HG02870 (cell line): Measurements from ENCODE around the gene PTBP2.

Experiments
- ATAC-seq: cut with Tn5 transposase; IDR thresholded peaks from one replicate; pipeline ENCODE4 v1.9.1; 2021; ENCODE audit warnings: mild to moderate bottlenecking, moderate library complexity; ENCODE audit not compliant: unreplicated experiment

PTBP2 gene

DNA sequence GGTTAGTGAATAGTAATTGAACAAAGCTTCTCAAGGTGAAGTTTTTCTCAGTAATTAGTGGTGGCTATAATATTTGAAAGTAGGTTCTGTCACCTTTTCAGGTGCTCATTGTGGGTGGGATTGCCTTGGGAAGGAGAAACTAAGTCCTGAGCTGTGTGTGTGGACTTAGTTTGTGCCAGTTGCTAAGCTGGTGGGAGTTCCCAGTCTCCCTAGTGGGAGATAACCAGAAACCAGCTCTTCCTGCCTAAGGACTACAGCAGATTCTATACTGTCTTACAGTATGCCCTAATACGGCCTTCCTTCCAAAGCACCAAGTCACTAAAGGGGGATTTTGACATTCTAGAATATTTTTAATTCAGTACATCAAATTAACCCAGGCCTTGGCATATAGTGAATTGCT lies 94.3 kb downstream of the PTBP2 start:
- no peak for ATAC-seq

DNA sequence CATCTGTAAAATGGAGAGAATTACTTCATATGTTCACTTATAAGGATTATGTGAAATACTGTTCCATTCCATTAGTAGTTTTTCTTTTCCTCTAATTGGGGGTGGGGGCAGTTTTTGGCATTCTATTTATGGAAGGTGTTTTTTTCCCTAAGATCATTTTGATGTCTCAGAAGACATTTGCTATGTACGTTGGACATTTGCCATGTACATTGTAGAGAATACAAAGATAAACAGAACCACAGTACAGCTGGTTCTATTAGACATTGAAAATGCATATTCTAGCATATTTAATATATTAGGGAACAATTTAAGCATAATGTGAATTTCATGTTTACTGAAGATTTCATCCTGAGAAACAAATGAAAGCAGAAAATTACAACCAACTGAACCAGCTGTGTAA lies 98.5 kb downstream of the PTBP2 start:
- ATAC-seq, result no peak

DNA sequence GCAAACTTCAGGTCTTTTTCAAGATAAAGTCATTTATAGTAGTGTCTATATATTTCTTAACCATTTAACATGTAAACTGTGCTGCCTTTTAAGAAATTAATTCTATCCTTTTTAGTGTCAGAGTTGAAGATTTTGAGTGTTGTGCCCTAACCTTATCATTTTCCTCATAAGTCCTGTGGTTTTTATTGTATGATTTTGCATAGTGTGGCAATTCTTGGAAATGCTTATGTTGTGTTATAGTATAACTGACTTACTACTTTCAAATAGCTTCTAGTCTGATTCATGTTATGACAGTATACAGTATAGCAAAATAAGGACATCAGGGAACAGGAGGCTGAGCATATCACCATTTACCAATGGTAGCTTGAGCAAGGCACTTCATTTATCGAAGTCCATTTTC lies 99.1 kb downstream of the PTBP2 start:
- ATAC-seq, result no peak

DNA sequence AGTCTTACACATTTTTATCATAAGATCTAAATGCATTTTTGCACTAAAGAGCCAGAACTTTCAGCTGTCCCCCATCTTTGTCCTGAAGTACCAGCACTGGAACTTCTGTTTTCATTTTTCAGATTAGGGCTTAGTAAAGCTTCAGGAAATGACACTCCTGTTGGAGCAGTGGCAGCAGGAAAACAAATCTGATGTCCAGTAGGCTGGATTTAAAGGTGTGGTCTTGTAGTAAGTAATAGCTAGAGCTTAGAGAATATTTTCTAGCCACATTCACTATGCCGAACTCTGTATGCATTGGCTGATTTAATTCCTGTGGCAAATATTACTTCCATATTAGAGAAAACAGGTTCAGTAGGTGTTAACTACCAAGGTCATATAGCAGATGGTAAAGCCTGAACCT lies 103.6 kb downstream of the PTBP2 start:
- ATAC-seq, result no peak

DNA sequence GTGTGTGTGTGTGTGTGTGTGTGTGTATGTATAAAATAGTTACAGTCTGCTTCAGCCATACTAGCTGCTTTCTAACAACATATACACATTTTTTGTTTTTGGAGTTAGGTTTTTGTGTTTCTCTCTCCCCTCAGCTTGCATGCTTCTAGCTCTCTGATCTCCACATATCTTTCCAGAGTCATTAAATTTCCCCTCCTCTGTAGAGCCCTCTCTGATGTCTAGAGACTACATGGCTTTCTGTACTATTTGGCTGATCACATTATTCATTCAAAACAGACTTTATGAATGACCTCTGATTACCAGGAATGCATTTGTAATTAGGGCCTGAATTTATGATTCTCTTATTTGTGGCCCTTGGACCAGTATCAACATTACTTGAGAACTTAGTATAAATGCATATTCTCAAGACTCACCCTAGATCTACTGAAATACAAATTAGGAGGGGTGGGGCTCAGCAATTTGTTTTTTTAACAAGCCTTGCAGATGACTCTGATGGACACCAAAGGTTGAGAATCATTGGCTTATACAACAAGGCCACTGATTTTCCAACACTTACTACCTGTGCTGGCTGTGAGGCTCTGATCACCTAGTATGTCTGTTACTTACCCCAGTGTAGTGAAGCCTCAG lies 104.5 kb downstream of the PTBP2 start:
- ATAC-seq, result no peak

DNA sequence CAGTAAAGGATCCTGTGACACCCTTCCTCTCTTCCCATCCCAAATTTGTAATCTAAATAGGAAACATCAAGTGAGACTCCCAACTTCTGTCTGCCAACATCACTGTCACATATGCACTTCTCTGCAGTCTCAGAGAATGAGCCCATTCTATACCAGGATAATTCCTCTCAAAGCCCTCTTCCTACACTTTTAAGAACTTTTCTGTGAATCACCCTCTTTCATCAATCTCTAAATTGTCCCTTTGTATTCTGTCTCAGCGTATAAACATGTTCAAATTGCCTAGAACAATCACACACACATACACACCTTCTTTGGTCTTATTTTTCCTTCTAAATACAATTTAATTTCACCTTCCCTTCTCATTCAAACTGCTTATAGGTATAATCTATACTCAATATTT lies 111.8 kb downstream of the PTBP2 start:
- no peak for ATAC-seq

DNA sequence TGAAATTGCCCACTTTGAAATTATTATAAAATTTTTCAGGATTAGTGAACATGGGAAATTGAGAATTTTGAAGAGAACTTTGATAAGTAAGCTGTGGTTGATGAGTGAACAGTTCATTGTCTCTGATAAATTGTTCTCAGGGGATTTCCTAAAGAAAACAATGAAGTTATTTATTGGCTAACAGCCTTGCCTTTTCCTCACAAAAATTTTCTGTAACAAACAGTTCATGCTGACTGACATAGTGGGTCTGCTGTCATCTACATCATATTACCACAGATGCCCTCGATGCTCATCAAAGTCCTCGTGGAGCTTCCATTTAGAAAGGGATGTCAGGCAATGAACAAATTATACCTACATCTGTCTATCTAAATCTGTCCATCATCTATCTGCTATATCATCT lies 113.4 kb downstream of the PTBP2 start:
- no peak for ATAC-seq

DNA sequence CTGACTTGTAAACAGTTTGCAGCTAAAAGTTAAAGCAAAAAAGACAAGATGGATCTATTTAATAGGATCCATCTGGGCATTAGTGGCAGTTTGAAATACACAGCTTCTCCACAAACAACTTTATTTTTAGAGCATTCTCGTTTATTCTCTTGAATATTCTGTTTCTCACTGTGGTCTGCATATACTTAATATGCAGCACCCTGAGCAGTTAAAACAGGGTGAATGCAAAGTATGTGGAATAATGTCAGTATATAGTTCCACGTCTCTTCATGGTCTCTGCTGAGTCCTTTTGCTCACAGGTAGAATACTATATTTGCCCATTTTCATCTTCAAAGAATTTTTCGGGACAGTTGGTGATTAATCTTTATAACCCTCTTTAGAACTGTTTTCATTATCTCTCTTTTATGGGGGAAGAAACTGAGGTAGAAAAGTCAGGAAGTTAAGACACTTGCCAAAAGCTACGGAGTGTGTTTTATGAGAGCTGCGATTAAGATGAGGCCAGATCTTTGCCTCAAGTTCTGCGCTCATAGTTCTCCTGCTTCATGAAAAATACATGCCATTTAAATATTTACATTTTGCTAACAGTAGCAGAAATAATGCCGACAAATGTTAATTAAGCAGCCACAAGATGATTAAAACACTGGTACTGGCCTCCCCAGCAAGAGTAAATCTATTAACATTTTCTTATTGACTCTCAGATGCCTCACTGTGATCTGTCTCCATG lies 115.6 kb downstream of the PTBP2 start:
- no peak for ATAC-seq

DNA sequence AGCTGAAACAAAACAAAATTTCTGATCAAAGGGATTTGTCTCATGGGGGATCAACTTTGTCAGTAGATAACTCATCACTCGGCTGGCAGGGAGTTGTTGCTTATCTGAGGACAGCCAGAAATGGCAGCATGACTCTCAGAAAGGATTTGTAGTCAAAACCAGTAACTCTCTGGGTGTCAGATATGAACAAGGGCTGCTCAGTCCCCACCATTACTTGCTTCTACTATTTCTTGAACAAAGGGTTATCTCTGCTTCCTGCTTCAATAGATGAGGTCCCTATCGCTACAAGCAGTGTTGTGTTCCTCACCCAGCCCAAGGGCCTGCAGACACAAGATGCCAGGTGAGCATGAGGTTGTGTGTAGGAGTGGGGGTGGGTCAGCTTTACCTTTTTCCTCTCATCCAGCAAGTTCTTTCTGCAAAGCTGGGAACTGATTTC lies 116.2 kb downstream of the PTBP2 start:
- ATAC-seq, result no peak

DNA sequence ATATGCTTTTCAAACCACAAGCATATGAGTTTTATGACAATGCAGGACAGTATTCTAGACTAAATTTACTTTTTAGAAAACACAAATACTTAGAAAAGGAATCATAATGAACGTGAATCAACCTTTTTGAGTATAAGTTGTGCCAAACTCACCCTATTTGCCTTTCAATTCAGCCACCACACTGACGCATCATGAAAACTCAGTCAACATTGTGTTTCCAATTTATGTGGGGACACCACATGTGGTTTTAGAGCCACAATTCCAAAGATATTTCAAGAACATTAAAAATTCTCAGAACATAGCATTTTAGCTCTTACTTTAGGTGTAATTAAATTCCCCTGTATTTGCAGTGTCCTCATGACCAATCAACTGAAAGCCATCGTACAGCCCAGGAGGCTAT lies 118.8 kb downstream of the PTBP2 start:
- ATAC-seq, result no peak

DNA sequence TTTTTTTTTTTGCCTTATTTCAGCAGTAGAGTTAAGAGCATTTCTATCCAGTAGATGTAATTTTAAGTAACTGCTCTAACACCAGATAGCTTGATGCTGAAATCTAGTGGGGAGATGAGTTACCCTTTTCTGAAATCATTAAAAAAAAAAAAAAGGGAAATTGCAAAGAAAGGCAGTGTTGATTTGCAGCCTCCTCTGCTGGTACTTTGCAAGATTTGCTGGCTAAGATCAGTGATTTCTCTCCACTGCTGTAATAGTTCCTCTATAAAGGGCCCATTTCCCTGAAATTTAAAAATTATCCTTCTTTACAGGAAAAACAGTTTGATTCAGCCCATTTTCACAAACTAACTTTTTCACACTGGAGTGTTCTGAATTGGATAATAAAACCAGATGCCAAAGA lies 120.6 kb downstream of the PTBP2 start:
- no peak for ATAC-seq

DNA sequence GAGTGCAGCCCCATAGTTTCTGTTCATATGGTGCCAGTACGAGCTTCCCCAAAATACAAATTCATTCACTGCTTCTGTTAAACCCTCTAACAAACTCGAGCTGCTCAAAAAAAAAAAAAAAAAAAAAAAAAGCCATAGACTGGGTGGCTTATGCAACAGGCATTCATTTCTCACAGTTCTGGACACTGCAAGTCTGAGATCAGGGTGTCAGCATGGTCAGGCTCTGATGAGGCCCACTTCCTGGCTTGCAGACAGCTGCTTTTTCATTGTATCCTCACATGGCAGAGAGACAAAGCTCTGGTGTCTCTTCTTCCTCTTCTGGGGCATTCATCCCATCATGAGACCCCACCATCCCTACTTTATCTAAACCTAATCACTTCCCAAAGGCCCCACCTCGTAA lies 121.6 kb downstream of the PTBP2 start:
- no peak for ATAC-seq

DNA sequence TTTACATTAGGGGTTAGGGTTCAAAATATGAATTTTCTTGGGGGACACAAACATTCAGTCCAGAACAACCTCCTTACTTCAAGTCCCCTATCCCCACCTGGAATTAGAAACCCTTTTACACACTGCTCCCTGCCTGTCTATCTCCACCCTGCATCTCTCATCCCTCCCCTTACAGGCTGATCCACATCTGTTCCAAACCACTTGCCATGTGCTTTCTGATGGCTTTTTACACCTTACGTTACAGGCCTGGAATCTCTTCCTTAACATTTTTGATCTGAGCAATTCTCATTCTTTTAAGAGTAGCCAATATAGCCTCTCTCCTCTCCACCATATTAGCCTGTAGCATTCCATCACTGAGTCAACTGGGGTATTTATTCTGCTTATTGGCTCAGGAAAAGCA lies 122.0 kb downstream of the PTBP2 start:
- no peak for ATAC-seq

DNA sequence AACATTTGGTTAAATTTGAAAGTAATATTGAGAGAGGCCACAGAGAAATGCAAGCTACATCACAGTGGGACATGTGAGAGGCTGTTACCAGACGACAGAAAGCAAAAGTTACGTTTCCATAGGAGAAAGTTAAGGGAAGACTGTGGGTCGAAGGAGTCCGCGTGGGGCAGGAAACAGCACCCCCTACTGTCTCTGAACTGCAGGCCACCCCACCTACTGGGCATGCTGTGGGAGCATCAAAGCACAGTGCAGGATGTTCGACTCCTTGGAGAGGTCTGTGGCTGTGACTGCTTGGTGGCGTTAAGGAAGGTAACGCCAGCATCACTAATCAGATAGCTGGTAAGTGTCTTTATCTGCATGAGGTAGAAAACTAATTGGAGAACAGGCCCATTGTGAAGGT lies 123.9 kb downstream of the PTBP2 start:
- ATAC-seq, result peak; percentile 86

DNA sequence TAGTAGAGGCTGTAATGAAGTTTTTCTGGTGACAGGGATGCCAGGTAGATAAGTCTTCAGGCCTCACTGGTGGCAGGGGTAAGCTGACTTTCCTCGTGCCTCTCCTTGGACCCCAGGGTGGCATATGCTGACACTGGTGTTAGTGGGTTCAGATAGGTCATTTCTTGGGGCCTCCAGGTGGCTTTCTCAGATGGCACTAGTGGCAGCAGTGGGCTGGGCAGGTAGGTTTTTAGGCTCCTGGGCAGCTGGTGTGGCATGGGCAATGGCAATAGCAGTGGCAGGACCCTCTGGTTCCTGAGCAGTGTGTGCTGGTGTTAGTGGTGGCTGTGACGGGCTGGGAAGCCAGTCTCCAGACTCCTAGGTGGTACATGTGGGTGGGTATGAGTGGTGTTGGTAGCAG lies 140.3 kb downstream of the PTBP2 start:
- ATAC-seq, result no peak

DNA sequence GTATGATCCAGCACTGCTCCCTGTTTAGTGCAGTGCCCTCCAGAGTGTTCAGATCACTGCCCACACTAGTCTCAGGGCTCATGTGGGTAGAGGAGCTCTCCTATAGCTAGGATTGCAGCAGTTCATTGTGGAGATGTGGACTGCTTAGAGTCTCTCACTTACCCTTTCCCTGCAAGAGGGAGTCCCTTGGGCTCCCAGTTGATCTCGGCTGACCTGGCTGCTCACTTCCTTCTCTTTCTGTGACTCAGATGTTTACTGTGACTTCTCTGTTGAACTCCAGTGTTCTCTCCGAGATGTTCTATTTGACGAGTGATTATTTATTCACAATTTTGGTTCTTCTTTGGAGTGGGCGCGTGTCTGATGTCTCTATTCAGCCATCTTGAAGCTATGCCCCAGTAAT lies 141.9 kb downstream of the PTBP2 start:
- no peak for ATAC-seq
